Tibial nerve (tissue), 3 donors: ENCODE results near the gene MRPS16.

ENCODE experiments used
- EP300 ChIP-seq, 2 donors: sonication (generic); formaldehyde crosslinking; IDR thresholded peaks; one replicate each; pipeline ENCODE4 v1.6.1; 2017; ENCODE audit warnings: antibody characterized with exemption in 2 of 2, mild to moderate bottlenecking in 1 of 2
- POLR2A ChIP-seq, 2 donors: fragments of 450-650 bp; IDR thresholded peaks; one replicate each; pipeline ENCODE4 v1.6.1; 2017; ENCODE audit warnings: antibody characterized with exemption in 2 of 2, mild to moderate bottlenecking in 2 of 2, moderate library complexity in 2 of 2

GRCh38 chr10:73251683-73252444 is 580 bp downstream of the MRPS16 start:
- no peak for TF ChIP-seq POLR2A (IDR thresholded peaks at IDR 0.05)
- no peak for TF ChIP-seq EP300 (IDR thresholded peaks at IDR 0.05)
